ENCODE results near the gene CAMTA1.

CAMTA1 gene

GRCh38 chr1:7613106-7613850, 828.0 kb downstream of the CAMTA1 start:
- no peak for DNase-seq

DNA sequence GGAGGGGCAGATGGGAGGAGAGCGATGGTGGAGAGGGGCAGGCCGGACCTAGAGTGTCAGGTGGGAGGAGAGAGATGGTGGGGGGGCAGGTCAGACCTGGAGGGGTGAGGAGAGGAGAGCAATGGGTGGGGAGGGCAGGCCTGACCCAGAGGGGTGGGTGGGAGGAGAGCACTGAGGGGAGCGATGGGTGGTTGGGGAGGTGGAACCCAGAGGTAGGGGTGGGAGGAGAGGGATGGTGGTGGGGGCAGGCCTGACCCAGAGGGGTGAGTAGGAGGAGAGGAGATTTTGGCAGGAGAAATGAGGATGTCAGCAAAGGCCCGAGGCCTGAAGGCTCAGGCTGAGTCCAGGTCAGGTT, 828.6 kb downstream of the CAMTA1 start:
- DNase-seq, result no peak

DNA sequence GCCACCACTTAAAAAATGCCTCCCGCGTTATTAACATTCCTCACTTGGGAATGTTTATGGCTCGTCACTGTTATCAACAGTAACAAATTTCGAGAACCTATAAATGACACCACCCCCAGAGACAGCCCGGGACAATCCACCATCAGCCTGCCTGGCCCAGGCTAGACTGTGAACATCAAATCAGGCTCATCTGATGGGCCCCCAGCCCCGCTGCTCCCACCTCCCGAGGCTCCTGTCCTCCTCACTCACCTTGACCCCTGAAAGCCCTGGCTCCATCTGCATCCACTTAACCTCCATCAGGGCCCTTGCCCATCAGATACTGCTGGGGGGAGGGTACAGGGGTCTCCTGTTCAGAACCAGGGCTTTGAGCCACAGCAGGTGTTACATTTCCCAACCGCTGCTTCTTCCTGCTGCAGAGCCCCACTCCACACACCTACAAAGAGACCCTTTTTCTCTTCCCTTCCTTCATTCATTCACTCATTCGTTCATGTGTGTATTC, 829.4 kb downstream of the CAMTA1 start:
- DNase-seq, result no peak

DNA sequence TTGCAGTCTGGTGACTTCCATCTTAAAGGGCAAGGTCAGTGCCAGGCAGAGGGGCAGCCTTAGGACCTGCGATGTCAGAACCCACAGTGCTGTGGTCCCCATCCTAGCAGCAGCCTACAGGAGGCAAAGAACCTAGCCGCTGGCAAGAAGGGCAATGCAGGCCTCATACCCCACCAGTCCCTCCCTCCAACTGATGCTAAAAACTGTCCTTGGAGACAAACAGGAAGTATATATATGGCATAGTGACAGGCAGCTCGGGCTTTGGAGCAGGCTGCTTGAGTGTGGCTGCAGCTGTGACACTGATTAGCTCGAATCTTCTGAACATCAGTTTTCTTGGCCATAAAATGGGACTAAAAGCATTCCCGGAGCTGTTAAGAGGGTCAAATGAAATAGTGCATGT, 829.9 kb downstream of the CAMTA1 start:
- DNase-seq, result no peak

DNA sequence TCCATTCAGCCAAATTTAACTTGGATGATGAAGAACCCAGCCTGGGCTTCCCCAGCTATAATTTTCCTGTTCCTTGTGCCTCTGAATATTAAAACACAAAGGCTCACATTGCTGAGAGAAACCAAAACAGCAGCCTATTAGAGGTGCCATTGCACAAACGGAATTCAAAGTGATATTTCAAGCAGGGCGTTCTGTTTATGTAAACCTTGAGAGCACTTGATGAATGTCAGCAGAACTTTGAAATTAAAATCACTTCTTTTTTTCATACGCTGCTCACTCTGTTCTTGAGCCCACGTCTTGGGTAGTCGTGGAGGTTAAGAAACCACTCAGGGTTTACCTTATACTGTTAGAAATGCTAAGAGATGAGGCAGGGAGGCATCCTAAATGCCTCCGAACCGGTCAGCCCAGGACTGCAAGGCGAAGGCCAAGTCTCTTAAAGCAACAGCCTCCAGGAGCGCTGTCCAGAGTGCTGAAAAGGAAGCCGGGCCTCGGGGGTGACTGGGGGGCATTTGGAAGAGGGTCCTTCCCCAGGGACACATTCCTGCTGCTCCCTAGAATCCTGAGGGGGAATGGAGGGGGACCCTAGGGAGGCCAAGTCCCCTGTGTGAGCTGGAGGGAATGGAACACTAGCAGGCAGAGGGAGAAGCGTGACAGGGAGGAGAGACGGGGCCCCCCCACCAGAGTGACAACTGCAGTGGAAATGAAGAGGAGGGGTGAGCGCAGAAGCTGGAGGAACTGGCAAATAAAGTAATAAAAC, 831.0 kb downstream of the CAMTA1 start:
- no peak for DNase-seq

- no peak for DNase-seq
Measured at GRCh38 chr1:7616953-7617352, 831.7 kb downstream of the CAMTA1 start.

DNA sequence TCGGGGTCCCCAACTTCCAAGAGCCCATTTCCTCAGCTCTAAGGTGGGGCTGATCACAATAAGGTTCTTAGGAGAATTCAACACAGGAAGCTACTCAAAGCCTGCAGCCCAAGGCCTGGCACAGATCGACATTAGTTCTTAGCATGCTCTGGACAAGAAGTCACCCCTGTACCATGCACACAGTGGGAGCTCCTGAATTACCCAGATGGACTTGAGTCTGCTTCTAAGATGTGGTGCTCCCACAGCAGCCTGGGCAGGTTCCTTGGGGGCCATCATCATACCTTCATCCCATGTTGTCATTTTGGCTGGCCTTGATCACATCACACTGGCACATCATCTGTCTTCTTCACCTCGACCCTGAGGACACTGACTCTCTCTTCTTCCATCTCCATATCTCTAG, 832.6 kb downstream of the CAMTA1 start:
- no peak for DNase-seq

DNA sequence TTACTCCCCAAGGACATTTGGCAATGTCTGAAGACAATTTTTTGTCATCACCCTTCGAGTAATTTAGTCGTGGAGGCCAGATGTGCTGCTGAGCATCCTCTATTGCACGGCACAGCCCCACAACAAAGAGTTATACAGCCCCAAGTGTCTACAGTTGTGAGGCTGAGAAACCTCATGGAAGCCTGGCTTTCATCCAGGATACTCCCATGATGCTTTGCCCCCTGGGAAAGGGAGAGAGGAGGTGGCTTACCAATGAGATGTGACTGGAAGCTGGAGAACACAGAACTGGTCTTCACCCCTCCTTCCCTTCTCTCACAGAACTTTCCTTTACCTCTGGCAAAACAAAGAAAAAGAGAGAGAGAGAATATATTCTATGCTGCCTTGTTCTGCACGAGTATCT, 834.9 kb downstream of the CAMTA1 start:
- peak; percentile 1 for DNase-seq

- DNase-seq, result no peak
Measured at GRCh38 chr1:7621334-7622219, 836.3 kb downstream of the CAMTA1 start.

GRCh38 chr1:7623842-7624241, 838.6 kb downstream of the CAMTA1 start:
- no peak for DNase-seq

DNA sequence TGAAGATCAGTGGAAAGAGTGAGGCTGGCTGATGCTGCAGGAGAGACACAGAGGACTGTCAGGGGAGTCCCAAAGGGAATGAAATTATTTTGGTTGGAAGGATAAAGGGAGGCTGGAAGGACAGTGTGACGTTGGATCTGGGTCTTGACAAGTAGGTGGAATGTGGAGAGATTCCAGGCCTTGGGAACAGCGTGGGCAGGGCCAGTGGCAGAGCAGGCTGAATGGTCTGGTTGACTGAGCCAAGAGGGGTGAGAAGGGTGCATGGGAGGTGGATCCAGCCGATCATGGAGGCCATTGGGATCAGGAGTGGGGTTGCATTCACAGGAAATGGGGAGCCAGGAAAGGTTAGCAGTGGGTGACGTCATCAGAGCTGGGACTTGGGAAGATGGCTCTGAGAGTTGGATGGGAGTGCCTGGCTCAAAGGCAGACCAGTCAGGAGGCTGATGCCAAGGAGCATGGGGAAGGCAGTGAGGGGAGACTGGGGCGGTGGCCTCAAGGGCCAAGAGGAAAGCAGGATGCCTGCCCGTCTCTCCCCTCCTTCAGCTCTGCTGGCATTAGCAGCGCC, 839.6 kb downstream of the CAMTA1 start:
- no peak for DNase-seq

- no peak for DNase-seq
Measured at GRCh38 chr1:7625401-7625800, 840.1 kb downstream of the CAMTA1 start.

- DNase-seq, result no peak
Measured at GRCh38 chr1:7628273-7628672, 843.0 kb downstream of the CAMTA1 start.

DNA sequence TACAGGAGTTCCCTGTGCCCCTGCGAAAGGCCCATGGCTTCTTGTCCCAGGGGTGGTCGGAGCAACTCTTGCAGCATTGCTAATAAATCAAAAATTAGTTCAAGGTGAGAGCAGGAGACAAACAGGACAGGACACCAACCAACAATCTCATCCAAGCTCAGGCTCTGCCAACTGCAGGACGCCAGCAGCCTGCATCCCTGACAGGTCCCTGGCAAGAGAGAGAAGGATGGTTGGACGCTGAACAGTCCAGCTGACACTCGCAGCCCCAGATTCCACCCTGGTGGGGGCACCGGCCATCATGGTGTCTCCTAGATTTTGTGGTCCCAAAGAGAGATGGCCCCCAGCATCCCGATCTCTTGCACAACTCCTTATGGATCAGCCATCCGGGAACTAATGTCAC, 843.8 kb downstream of the CAMTA1 start:
- no peak for DNase-seq

DNA sequence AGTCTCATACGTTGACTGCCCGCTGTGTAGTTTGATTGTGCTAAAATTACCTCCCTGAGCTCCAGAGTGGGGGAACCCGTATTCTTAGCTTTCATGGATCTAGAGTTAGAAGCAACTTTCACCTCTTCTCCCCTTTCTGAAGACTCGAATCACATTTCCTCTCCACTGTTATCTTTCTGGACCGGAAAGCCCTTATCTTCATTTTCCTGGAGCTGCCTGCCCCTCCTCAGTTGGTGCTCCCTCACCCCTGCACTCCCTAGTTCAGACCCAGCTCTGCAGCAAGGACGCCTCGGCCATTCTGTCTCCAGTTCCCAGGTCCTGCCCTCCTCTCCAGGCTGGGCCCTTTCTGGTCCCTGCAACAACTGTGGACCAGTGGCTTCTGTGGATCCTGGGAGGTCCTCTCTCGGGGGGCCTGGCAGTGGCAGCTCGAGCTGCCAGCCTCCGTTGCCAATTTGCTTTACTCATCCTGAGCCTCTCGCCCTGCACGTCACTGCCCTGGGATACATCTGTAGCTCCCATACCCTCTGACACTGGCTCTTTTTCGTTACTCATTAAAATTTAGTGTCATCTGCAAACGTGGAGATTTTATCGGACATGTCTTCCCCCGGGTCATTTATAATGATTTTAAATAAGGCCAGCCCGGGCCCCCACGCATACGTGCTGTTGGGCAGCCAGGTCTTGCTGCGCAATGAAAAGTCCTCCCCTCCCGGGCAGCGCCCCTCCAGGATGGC, 844.4 kb downstream of the CAMTA1 start:
- no peak for DNase-seq

DNA sequence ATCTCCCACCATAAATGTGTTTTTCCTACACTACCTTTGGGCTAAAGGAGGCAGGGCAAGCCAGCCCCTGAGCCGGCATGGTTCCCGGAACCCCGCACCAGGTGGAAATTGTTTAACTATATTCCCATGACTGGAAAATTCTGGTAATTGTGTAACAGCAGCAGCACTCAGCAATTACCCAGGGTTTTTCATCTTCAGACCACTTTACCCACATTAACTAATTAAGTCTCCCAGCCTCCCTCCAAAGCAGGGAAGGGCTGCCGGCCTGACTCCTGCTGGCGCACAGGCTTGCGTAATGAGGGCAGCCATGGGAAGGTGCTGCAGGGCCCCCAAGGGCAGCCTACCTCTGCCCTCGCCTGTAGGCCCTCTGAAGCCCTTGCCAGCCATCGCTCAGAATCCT, 845.1 kb downstream of the CAMTA1 start:
- DNase-seq, result peak; percentile 66

- DNase-seq, result no peak
Measured at GRCh38 chr1:7632176-7632575, 846.9 kb downstream of the CAMTA1 start.

DNA sequence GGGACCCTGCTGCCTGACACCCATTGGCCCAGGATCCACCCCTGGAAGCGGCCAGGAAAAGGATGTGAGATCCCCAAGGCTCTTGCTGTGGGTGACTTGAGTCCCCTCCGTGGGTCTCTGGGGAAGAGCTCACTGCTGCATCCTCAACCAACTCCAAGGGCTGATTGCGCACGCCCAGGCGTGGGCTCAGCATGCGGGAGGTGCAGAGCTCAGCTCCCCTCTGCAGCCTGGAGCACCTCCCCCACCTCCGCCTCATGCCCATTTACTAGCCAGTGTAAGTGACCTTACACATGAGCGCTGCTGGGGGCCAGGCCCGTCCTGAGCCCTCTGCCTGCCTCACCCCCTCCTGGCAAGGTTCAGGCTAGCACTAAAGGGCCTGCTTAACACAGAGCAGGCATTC, 847.4 kb downstream of the CAMTA1 start:
- no peak for DNase-seq

GRCh38 chr1:7633506-7634245, 848.4 kb downstream of the CAMTA1 start:
- DNase-seq, result no peak

- DNase-seq, result no peak
Measured at GRCh38 chr1:7634546-7635240, 849.4 kb downstream of the CAMTA1 start.

Measured in NCI-H1105 (cell line).